GM18867 (cell line): ENCODE results near the gene MAP2K6.

Experiments used
- ATAC-seq: cut with Tn5 transposase; IDR thresholded peaks from one replicate; pipeline ENCODE4 v1.9.1; 2021; ENCODE audit warnings: mild to moderate bottlenecking, moderate library complexity; ENCODE audit not compliant: unreplicated experiment

The MAP2K6 gene

GRCh38 chr17:69414408-69415274 is at the start of gene MAP2K6:
Gene MAP2K6, plus strand, starts transcription at chr17:69414697. Its CDS starts 288 bp downstream, at chr17:69414985.
- ATAC-seq: peak; percentile 97

- ATAC-seq: peak; percentile 94
These were observed 47.2 kb upstream of the MAP2K6 start for GRCh38 chr17:69367298-69367697.

DNA sequence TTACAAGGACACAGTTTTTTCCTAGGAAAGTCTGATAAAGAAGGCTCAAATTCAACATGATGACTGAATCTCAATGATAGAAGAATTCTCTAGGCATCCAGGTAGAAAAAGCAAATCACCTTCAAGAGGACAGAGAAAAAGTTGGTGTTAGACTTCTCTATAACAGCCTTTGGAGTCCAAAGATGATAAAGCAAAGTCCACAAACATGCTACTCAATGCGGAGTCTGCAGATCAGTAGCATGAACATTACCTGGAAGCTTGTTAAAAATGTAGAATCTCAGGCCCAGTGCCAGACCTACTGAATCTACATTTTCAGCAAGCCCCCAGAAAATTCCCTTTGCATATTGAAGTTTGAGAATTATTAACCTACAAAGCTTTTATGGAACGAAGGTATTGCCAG is 41.4 kb upstream of the MAP2K6 start:
- ATAC-seq: no peak

DNA sequence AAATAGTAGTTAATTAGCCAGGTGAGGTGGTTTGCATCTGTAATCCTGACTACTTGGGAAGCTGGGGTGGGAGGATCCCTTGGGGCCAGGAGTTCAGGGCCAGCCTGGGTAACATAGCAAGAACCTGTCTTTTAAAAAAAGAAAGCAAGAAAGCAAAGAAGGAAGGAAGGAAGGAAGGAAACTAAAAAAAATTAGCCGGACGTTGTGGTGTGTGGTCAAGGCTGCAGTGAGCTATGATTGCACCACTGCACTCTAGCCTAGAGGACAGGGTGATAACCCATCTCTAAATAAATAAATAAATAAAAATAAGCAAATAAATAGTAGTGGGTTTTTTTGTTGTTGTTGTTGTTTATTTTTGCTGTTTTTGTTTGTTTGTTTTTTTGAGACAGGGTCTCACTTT is 39.3 kb upstream of the MAP2K6 start:
- no peak for ATAC-seq

DNA sequence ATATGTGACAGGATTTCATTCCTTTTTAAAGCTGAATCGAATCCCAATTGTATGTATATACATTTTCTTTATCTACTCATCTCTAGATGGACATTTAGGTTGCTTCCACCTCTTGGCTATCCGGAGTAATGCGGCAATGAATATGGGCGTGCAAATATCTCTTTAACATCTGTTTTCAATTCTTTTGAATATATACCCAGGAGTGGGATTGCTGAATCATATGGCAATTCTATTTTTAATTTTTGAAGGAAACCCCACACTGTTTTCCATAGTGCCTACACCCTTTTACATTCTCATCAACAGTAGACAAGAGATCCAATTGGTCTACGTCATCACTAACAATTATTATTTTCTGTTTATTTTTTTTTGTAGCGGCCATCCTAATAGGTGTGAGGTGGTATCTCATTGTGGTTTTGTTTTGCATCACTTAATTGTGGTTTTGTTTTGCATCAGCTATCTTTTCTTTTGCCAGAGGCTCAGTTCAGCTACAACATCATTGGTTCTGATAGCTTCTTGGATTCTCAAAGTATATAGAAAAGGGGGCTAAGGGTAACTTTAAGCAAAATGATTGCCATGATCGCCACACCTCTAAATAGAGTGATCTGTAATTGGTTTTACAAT is 25.6 kb upstream of the MAP2K6 start:
- ATAC-seq: peak; percentile 56

GRCh38 chr17:69390795-69391501 is 23.5 kb upstream of the MAP2K6 start:
- no peak for ATAC-seq

DNA sequence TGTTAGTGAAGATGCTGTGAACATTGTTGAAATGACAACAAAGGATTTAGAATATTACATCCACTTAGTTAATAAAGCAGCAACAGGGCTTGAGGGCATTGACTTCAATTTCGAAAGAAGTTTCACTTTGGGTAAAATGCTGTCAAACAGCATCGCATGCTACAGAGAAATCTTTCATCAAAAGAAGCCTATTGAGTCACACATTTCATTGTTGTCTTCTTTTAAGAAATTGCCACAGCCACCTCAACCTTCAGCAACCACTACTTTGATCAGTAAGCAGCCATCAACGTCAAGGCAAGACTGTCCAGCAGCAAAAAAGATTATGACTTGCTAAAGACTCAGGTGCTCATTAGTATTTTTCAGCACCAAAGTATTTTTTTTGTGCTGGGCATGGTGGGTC is 13.2 kb upstream of the MAP2K6 start:
- ATAC-seq: no peak

DNA sequence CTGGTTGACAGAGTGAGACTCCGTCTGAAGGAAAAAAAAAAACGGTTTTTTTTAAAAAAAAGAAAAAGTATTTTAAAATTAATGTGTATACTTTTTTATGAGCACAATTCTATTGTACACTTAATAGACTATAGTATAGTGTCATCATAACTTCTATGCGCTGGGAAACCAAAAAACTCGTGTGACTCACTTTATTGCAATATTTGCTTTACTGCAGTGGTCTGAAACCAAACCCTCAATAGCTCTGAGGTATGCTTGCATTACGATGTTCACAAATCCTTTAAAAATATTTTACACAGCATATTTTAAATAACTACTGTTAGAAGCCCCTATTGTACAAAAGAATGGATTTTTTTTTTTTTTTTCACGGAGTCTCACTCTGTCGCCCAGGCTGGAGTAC is 12.4 kb upstream of the MAP2K6 start:
- no peak for ATAC-seq

- no peak for ATAC-seq
These were observed 10.1 kb upstream of the MAP2K6 start for GRCh38 chr17:69404399-69404798.

DNA sequence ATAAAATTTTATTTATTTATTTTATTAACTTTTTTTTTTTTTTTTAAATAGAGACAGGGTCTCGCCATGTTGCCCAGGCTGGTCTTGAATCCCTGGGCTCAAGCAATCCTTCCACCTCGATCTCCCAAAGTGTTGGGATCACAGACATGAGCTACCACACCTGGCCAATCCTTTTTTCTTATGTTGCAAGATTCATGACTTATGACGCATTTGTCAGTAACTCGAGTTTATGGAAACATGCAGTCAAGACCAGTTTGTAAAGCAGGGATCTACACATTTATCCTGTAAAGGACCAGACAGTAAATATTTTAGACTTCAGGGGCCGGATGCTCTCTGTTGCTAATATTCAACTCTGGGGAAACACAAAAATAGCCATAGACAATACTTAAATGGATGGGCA is 9.4 kb upstream of the MAP2K6 start:
- no peak for ATAC-seq

- no peak for ATAC-seq
These were observed 7.6 kb upstream of the MAP2K6 start for GRCh38 chr17:69406941-69407340.

GRCh38 chr17:69407759-69408158 is 6.7 kb upstream of the MAP2K6 start:
- no peak for ATAC-seq

DNA sequence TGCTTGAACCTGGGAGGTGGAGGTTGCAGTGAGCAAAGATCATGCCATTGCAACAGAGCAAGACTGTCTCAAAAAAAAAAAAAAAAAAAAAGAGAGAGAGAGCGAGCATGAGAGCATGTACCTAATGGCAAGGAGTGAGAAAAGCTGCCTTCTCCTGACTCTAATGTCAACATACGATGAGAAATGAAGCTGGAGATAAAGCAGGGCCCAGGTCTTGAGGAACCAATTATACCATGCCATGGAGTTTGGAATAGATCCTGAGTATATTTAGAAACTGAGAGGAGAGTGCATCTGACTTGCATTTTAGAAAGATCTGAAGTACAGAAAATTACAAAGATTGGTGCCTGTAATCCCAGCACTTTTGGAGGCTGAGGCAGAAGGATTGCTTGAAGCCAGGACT is 3.8 kb upstream of the MAP2K6 start:
- no peak for ATAC-seq

DNA sequence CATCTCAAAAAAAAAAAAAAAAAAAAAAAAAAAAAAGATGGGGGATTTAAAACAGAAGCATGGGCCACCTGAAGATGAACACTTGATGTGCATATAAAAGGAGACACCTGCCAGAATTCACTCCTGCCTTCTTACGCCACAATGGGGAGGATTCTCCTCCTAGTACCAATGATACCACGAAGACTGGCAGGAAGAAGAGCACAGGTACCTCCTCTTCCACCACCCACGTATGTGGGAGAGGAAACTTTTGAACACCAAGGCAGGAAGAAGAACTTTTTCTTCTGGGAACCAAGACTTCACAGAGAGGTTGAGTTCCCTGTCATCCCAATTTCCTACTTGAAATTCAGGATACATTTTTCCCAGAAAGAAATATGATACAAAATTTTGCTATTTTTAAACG is 2.7 kb upstream of the MAP2K6 start:
- ATAC-seq: no peak

- ATAC-seq: no peak
These were observed 2.2 kb upstream of the MAP2K6 start for GRCh38 chr17:69412251-69412671.

DNA sequence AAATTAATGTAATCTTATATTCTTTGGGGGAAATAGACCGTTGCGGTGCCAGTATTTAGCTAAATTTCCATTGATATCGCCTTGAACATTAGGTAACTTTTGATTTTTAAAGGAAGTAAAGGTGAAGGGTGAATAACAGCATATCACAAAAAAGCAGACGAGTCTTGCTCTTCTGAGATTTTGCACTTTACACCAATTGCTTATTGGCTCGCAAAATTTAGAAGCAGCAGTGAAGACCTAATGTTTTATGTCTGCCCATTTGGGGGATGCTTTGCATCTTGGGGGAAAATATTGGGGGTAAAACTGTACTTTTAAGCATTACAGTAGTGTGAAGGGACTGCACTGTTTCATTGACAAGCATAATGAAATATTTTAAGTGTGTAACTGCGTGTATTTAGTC is 934 bp downstream of the MAP2K6 start:
- no peak for ATAC-seq

DNA sequence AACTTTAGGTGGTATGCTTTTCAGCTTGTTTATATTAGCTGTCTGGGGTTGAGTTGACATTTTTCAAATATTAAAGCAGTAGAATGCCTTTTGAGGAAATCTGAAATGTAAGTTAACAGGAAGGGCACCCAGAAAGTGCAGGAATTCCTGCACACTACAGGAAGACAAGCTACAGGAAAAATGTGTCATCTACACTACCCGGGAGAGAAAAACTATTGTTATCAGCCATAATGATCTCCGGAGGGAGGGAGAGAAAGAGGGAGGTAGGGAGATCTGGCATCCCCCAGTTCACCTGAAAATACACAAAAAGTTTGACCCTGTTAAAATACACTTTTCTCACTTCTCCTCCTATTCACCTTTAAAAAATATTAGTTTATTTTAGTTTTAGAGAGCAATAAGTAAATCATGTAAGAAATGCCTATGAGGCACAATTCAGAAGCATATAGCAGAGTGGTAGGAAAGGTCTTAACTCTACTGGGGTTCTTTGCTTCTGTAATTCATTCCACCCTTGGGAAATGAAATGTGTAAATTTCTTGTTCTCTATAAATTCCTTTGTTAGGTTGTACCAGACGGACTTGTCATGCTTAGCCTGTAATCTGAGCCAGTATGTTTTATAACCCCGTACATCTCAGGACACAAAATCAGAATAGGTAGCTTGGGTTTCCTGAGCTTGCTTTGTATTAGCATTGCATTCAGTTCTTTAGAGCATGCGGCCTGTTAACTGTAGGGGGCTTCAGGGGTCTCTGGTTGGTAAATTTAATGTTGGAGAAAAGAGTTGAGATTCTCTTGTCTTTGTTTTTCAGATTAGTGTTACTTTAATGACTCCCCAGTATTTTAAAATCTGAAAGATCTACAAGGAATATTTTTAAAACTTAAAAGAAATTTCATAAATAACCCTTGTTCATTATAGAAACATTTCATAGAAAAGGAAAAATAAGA is 3.3 kb downstream of the MAP2K6 start:
- ATAC-seq: no peak

- no peak for ATAC-seq
These were observed 4.0 kb downstream of the MAP2K6 start for GRCh38 chr17:69418535-69418934.

DNA sequence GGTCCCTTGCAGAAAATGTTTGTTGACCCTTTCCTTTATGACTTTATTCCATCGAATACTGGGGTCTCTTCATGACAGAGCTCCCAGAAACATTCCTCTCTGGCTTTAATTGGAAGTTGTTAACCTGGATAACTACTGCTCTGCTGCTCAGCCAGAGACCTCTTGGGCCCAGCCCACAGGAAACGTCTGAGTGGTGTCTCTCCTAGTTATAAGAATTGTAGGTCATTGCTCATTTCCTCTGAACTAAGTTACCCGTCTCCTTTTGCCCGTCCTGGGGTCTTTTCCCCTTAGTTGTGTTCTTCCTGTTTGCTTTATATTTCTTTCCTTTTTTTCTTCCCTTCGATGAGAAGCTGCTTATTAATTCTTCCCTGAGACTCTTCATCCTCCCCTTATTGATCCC is 9.0 kb downstream of the MAP2K6 start:
- no peak for ATAC-seq

DNA sequence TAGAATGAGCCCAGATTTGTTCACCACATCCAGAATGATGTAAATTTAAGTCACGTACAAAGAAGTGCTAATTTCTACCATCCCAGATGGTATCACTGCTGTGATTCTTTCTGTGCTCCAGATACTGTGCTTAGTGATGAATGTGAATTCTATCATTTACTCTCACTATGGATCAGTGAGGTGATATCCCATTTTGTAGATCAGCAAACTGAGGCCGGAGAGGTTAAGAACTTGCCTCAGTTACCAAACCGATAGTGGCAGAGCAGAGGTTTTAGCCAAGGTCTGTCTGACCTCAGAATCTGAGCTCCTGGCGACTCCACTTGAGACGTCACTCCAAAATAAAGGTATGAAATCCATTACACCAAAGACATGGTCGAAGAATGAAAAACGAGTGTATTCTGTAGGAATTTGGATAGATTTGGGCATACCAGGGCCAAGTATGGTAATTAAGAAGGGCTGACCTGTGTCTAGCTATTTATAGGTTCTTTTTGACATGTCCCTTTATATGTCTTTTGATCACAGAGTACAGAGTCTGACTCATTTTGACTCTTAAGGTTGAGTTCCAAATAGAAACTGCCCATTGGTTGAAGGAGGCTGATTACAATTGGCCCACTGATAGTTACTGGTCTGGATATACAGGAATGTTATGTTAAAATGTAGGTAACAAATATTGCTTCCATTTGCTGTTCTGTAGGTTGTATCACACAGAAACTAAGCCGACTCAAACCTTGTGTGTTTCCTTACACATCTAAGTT is 10.0 kb downstream of the MAP2K6 start:
- ATAC-seq: no peak
